Stimulated activated CD4-positive, alpha-beta T cell treated with anti-CD3 and anti-CD28 coated beads, Interleukin-12 subunit alpha, Interleukin-12 subunit beta, amount 100 ng/mL, for 4 hours (primary cell): ENCODE measurements around the gene C16orf87.

Experiments
- DNase-seq: peaks from one replicate; pipeline ENCODE4 v3.0.0-alpha.2; 2020

The C16orf87 gene

GRCh38 chr16:46842192-46842895 is 11.4 kb upstream of the C16orf87 start:
- no peak for DNase-seq

- DNase-seq: no peak
Observed at GRCh38 chr16:46839986-46840443, 9.0 kb upstream of the C16orf87 start.

- no peak for DNase-seq
Observed at GRCh38 chr16:46836534-46837530, 5.9 kb upstream of the C16orf87 start.

GRCh38 chr16:46833460-46833800 is 2.5 kb upstream of the C16orf87 start:
- no peak for DNase-seq

- no peak for DNase-seq
Observed at GRCh38 chr16:46832757-46833459, 1.9 kb upstream of the C16orf87 start.

- DNase-seq: peak; percentile 17
Observed at GRCh38 chr16:46830417-46830901, 521 bp downstream of the C16orf87 start.

GRCh38 chr16:46828943-46829342 is 2.0 kb downstream of the C16orf87 start:
- DNase-seq: no peak

GRCh38 chr16:46828292-46828691 is 2.7 kb downstream of the C16orf87 start:
- DNase-seq: no peak

- no peak for DNase-seq
Observed at GRCh38 chr16:46826631-46827030, 4.3 kb downstream of the C16orf87 start.

GRCh38 chr16:46822270-46822669 is 8.7 kb downstream of the C16orf87 start:
- DNase-seq: no peak

GRCh38 chr16:46817961-46818360 is 13.0 kb downstream of the C16orf87 start:
- DNase-seq: no peak

- DNase-seq: no peak
Observed at GRCh38 chr16:46814790-46815189, 16.2 kb downstream of the C16orf87 start.

- no peak for DNase-seq
Observed at GRCh38 chr16:46813611-46814010, 17.4 kb downstream of the C16orf87 start.

GRCh38 chr16:46812781-46813540 is 18.0 kb downstream of the C16orf87 start:
- no peak for DNase-seq

GRCh38 chr16:46811682-46812081 is 19.3 kb downstream of the C16orf87 start:
- no peak for DNase-seq

- no peak for DNase-seq
Observed at GRCh38 chr16:46808997-46809396, 22.0 kb downstream of the C16orf87 start.

- DNase-seq: no peak
Observed at GRCh38 chr16:46807336-46807735, 23.6 kb downstream of the C16orf87 start.

GRCh38 chr16:46803373-46803772 is 27.6 kb downstream of the C16orf87 start:
- no peak for DNase-seq

GRCh38 chr16:46801428-46802049 is 29.4 kb downstream of the C16orf87 start:
- DNase-seq: no peak

- no peak for DNase-seq
Observed at GRCh38 chr16:46800494-46800893, 30.5 kb downstream of the C16orf87 start.

GRCh38 chr16:46797501-46797900 is 33.5 kb downstream of the C16orf87 start:
- DNase-seq: no peak

- DNase-seq: no peak
Observed at GRCh38 chr16:46796764-46797269, 34.2 kb downstream of the C16orf87 start.
